Measurements from ENCODE around the gene HMGB3.
"Not testable (repeated sequence)": the region's sequence is repeated elsewhere in the genome, so short reads cannot be mapped to it uniquely, and the experiment has no call there.

Gene HMGB3

DNA sequence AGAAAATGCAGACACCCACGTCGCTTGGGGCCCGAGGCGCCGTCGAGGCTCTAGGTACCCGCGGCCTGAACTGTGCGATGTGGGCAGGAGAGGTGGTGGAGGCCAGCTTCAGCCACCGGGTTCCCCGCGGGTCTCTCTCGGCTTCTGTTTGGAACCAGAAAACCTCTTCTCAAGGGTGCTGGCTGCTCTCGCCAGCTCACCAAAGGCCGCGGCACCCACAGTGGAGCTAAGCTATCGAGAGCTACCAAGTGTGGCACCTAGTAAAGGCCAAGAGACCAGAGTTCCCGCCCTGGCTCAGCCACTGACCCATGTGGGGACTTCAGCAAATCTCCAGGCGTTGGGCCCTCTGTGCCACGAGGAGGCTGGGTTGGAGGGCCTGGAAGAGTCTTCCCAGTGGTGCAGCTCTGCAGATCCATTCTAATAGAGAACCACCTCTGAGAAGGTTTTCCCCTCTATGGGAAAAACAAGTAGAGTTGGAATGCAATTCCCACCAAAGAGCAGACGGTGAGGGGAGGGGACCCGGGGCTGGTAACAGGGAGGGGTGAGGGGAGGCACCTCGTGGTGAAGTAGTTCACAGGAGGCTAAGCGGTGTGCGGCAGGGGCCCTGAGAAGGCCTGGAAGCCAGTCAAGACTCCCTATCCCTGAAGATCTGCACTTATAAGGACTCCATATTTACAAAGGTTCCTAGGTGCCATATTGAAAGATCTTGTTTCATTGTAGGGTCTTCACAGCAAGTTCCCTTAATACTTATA is 5.5 kb upstream of the HMGB3 start:
- DNase-seq (ENCODE audit: low read depth): no peak

DNA sequence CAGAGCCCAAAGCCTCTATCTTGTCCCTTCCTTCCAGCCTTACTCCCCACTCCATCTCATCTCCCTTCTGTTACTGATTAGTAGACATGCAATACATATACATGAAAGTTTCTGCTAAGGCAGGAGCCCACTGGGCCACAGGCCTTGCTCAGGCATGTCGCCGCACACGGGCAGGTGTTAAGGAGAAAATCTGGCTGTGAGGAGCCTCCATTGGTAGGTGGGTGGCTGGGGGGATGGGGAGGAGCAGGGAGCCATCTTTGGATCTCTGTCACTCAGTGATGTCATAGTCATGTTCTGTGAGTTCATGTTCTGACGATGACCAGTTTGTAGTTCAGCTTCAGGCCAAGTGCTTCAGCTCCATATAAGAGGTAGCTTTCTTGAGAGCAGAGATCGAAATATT is 2.9 kb upstream of the HMGB3 start:
- DNase-seq (ENCODE audit: low read depth): no peak

DNA sequence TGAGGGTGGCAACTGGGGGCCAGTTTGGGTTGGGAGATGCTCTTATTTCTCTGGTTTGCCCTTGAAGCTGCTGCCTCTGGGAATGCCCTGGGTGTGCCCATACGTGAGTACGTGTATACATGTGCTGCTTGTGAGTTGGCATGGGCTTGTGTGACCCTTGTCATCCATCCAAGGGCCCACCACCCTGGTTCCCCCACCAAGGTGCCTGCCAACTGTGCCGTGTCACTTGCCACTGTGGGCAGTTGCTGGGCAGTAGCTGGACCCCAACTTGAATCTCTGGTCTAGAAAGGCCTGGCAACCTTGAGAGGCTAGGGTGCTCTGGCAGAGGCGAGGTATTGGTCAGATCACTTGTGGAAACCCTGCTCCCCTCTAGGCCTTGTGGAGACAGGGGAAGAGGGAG is 2.4 kb upstream of the HMGB3 start:
- no peak for DNase-seq (ENCODE audit: low read depth)

DNA sequence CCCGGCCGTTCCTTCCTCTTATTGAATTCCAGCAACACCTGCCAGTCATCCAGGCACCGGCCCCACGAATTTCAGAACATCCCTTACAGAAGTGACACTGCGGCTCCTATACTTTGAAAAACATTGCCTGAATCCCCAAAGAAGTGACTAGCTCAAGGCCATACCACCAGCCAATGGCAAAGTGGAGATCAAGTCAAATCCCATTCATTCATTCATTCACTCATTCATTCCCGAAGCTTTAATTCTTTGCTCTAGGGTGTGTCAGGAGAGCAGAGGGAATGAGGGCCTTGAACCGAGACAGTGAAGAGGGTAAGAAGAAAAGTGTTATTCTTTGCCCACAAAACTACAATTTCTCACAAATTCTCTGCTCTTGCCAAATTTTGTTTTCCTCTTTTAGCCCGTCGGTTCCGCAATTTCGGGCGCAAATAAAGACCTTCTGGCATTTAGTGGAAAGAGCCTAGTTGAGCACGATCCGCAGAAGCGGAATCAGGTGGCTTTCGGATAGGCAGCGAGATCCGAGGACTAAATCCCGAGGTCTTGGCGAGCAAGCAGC is 824 bp upstream of the HMGB3 start:
- DNase-seq (ENCODE audit: low read depth): no peak

DNA sequence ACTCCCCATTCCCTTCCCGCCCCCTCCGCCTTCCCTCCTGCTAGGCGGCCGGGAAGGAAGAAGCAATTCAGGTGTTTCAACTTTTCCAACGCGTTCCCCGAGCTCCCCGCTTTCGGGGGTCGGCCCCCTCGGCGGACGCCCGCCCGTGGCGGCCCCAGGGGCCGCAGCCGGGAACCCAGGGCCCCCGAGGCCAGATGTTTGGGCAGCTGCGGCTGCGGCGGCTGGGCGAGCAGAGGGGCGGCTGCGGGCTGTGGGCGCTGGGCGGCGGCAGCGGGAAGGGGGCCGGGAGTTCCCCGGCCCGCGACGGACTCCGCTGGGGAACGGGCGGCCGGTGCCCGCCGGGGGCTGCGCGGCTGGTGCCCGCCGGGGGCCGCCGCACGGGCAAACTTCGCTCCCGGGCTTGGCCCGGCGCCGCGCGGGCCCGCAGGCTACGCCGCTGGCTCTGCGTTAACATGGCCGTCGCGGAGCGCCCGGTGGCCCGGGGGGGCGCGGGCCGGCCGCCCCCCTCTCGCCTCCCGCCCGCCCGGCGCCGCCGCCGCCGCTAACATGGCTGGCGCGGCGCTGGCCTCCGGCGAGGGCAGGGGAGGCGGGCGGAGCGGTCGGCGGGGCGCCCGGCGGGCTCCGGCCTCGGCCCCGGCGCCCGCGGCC is 510 bp downstream of the HMGB3 start:
- no peak for DNase-seq (ENCODE audit: low read depth)

DNA sequence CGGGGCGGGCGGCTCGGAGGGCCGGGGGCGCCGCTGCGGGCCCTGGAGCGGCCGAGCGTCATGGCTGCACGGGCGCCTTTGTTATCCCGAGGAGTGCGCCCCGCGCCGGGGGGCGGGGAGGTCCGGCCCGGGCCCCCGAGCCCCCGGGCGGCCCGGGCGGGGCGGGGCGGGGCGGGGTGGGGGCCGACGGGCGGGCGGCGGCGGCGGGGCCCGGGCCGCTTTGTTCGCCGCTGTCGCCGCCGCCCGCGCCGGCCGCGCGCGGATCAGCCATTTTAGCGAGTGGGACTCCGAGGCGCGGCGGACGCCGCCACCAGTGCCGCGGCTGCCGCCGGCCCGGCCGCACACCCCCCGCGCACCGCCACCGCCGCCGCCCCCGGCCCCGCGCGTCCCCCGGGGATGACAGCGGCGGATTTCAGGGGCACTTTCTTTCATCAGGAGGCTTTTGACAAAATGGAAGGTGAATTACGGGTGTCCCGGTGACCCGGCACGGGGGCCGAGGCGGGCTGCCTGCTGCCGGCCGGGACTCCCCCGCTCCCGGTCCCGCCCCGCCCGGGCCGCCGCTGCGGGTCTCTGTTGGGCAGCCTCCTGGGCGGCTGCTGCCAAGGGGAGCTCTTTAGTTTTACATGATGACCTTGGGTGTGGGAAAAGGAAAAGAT is 1.2 kb downstream of the HMGB3 start:
- DNase-seq (ENCODE audit: low read depth): peak; percentile 5

DNA sequence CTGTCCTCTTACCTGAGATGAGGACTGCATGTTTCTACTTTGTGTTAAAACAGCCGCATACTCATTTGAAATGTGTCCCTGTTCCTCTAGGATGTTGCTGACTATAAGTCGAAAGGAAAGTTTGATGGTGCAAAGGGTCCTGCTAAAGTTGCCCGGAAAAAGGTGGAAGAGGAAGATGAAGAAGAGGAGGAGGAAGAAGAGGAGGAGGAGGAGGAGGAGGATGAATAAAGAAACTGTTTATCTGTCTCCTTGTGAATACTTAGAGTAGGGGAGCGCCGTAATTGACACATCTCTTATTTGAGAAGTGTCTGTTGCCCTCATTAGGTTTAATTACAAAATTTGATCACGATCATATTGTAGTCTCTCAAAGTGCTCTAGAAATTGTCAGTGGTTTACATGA is 4.6 kb downstream of the HMGB3 start:
- not testable (repeated sequence) for DNase-seq (ENCODE audit: low read depth)

DNA sequence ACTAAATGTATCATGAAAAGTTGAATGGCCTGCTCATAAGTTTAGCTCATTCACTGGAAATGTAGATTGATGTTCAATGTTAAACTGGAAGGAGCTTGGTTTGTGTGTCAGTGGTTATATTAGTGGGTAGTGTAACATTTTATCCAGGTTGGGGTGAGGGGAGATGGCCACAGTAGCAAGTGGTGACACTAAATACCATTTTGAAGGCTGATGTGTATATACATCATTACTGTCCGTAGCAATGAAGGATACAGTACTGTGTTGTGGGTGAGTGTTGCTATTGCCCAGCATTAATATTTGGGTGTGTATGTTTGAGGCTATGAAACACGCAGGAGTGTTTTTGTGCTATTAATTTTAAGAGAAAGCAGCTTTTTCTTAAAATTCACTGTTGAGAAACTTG is 6.3 kb downstream of the HMGB3 start:
- DNase-seq (ENCODE audit: low read depth): no peak

DNA sequence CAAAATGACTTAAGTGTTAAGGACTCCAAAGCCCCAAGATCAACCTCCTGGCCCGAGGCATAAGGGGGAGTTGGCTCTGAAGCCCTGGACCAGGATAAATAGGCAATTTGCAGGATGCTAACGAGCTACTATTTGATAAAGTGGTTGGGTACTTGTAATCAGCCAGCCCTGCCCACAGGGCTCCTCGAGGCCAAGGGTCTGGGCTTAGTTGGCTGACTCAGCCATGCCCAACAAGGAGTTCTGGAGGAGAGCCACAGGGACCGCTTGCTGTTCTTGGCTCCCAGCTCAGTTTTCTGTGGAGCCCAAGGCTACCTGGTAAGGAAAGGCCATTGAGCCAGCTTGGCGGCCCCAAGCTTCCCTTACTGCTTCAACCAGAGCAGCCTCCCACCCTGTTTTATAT is 7.8 kb downstream of the HMGB3 start:
- DNase-seq (ENCODE audit: low read depth): no peak

DNA sequence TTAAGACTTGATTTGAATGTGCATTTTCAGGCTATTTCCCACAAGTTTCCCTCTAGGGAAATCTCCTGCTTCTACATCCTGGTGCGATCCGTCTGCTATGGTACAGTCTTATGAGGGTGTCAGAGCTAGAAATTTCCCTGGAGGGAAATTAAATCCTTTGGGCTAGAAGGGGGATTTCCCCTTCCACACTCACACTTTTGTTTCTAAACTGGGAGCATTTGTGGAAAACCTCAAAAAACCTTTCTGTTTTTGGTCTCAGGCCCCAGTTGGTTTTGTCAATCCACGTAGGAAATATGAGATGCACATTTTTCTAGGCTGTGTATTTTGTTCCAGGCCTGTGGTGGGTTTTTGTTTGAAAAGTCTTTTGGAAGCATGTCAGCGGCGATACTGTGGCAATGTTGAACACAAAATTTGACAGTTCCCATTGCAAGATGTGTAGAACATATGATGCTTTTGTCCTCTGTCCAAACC is 17.8 kb downstream of the HMGB3 start:
- no peak for DNase-seq (ENCODE audit: low read depth)

DNA sequence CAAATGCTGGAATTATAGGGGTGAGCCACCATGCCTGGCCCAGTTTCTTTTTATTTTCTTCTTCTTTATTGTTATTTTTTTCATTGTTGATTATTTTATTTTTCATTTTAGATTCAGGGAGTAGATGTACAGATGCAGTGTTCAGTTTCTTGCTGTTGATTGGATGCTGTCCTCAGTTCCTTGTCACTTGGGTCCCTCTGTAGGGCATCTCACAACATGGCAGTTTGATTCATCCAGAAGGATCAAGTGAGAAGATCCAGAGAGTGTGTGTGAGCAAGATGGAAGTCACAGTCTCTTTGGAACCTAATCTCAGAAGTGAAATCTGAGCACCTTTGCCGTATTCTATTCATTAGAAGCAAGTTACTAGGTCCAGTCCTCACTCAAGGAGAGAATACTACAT is 20.9 kb downstream of the HMGB3 start:
- peak; percentile 17 for DNase-seq (ENCODE audit: low read depth)

DNA sequence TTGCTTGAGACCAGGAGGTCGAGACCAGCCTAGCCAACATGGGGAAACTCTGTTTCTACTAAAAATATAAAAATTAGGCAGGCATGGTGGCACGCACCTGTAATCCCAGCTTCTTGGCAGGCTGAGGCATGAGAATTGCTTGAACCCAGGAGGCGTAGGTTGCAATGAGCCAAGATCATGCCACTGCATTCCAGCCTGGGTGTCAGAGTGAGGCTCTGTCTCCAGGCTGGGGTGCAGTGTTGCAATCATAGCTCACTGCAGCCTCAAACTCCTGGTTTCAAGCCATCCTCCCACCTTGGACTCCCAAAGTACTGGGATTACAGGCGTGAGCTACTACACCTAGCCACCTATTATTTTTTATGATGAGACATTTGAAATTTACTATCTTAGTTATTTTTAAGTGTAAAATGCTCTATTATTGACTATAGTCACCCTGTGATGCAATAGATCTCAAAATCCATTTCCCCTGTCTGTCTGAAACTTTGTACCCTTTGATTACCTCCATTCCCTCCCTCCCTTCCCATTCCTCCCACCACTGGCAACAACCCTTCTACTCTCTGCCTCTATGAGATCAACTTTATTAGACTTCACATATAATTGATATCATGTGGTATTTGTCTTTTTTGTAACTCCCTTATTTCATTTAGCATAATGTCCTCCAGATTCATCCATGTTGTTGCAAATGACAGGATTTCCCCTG is 23.4 kb downstream of the HMGB3 start:
- no peak for DNase-seq (ENCODE audit: low read depth)

DNA sequence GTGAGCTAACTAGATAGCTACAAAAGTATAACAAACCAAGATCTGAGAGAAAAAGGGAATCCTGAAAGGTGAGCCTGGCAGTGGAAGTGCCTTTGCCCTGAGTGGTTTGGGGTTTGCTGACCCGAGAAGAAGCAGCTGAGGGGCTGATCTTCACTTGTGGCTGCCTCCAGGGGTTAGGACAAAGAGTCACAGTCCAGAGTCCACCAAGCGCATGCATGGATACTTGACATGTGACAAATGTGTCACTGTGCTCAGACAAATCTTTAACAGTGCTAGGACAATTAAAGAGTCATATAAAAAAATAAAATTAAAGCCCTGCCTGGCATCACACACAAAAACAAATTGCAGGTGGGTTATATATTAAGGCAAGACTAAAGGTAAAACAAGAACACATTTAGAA is 26.4 kb downstream of the HMGB3 start:
- DNase-seq (ENCODE audit: low read depth): no peak

DNA sequence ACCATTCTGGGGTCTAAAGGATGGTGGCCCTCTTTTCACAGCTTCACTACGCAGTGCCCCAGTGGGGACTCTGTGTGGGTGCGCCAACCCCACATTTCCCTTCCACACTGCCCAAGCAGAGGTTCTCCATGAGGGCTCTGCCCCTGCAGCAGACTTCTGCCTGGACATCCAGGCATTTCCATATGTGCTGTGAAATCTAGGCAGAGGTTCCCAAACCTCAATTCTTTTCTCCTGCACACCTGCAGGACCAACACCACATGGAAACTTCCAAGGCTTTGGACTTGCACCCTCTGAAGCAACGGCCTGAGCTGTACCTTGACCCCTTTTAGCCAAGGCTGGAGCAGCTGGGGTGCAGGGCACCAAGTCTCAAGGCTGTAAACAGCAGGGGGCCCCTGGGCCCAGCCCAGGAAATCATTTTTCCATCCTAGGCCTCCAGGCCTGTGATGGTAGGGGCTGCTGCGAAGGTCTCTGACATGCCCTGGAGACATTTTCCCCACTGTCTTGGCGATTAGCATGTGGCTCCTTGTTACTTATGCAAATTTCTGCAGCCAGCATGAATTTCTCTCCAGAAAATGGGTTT is 30.1 kb downstream of the HMGB3 start:
- no peak for DNase-seq (ENCODE audit: low read depth)

DNA sequence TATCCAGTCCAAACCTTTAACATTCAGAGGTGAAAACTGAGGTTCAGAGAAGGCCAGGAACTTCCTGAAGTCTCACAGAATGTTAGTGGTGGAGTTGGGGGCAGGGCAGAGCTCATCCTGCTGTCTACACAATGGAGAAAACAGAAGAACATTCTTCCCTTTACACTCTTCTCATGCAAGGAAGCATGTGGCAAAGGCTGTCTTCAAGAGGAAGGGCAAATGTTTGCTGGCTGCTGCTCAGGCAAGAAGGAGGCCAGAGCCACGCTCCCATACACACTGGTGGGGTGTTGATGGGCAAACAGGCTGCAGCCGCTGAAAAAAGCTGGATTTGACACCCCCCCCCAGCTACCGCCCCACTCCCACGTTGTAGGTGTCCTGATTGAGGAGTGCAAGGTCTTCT is 32.5 kb downstream of the HMGB3 start:
- no peak for DNase-seq (ENCODE audit: low read depth)

DNA sequence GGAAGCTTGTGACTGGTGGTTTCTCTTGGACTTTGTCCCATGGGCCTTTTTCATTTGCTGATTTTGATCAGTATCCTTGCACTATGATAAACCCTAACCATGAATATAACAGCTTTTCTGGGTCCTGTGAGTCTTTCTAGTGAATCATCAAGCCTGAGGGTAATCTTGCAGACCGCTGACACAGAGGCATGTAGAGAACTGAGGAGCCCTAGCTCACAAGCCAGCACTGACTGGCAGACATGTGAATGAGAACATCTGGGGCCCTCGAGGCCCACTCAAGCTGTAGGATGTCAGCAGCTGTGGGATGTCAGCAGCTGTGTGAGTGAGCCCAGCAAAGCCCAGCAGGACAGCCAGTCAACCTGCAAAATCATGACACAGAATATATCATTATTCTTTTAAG is 36.7 kb downstream of the HMGB3 start:
- peak; percentile 63 for DNase-seq (ENCODE audit: low read depth)

DNA sequence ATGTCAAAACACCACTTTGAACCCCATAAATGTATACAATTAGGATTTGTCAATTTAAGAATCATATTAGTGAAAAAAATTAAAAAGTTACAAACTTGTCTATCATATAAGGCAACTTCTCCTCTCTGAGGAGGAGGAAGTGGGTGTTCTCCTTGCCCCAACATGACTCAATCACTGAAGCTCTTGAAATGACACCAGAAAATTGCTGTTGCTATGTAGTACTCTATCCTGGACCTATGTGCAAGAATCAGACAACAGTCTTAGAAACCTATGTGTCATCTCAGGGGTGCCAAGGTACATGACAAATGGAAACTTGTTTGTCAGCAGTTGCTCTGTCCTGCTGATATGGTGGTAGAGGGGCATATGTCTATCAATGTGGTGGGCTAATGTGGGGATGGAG is 47.7 kb downstream of the HMGB3 start:
- DNase-seq (ENCODE audit: low read depth): no peak

DNA sequence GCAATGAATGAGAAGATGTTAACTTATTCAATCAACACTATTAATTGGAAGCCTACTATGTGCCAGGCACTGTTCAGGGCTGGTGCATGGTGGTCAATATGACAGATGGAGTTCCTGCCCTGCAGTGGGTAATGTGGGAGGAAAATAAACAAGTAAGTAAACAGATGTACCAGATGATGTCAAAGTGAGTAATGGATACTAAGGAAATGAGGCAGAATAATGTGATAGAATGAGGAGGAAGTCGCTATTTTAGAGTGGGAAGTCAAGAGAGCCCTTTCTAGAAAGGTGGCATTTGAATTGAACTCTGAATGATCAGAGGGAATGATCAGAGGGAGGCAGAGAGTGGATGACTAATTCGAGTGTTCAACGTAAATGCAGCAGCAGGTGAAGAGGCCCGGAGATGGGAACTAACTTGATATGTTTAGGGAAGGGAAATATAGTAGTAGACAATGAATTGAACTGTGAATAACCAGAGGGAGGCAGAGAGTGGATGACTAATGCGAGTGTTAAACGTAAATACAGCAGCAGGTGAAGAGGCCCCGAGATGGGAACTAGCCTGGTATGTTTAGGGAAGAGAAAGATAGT is 48.3 kb downstream of the HMGB3 start:
- DNase-seq (ENCODE audit: low read depth): peak; percentile 4

DNA sequence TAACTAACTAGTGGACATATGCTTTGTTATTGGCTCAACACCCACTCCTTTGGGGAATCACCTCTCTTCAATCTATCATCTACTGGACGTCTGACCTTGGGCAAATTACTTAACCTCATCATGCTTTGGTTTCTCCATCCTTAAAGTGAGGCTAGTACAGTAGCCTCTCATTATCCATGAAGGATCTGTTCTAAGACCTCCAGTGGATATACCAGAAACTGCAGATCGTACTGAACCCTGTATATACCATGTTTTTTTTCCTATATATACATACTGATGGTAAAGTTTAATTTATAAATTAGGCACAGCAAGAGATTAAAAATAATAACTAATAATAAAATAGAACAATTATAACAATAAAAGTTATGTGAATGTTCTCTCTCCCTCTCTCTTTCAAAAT is 56.2 kb downstream of the HMGB3 start:
- DNase-seq (ENCODE audit: low read depth): no peak
